SK-N-SH treated with all-trans-retinoic acid at 6 μM for 48 hours (cell line): ENCODE measurements around the gene ABHD4.

Experiments used
- ATAC-seq: fragments of 200-7000 bp; cut with Tn5 transposase; 3 replicates; pipeline ENCODE4 v1.9.1; 2020; ENCODE audit warnings: mild to moderate bottlenecking, moderate library complexity
- ARNTL ChIP-seq: fragments of 450-650 bp; formaldehyde crosslinking; IDR thresholded peaks from 2 replicates; pipeline ENCODE4 v1.5.0; 2020; ENCODE audit warnings: low read depth, mild to moderate bottlenecking, moderate library complexity, borderline replicate concordance
- BACH2 ChIP-seq: fragments of 250-450 bp; sonication (Bioruptor Pico); IDR thresholded peaks from 2 replicates; pipeline ENCODE4 v1.9.0; 2021; ENCODE audit warnings: mild to moderate bottlenecking, borderline replicate concordance
- CREB5 ChIP-seq: fragments of 250-450 bp; sonication (Bioruptor Pico); IDR thresholded peaks from 2 replicates; pipeline ENCODE4 v1.5.1; 2020; ENCODE audit warnings: low read depth, mild to moderate bottlenecking, moderate library complexity
- CSDC2 ChIP-seq: fragments of 250-450 bp; sonication (Bioruptor Pico); IDR thresholded peaks from 2 replicates; pipeline ENCODE4 v1.5.0; 2020; ENCODE audit warnings: mild to moderate bottlenecking, moderate library complexity
- CSRNP3 ChIP-seq: fragments of 250-450 bp; sonication (Bioruptor Pico); IDR thresholded peaks from 2 replicates; pipeline ENCODE4 v1.5.1; 2021; ENCODE audit warnings: mild to moderate bottlenecking, moderate library complexity
- ESRRG ChIP-seq: fragments of 250-450 bp; sonication (Bioruptor Pico); IDR thresholded peaks from 2 replicates; pipeline ENCODE4 v1.6.1; 2021; ENCODE audit warnings: mild to moderate bottlenecking
- GLIS3 ChIP-seq: fragments of 250-450 bp; sonication (Bioruptor Pico); IDR thresholded peaks from 2 replicates; pipeline ENCODE4 v1.5.0; 2020; ENCODE audit warnings: mild to moderate bottlenecking, moderate library complexity
- PATZ1 ChIP-seq: fragments of 250-450 bp; sonication (Bioruptor Pico); IDR thresholded peaks from 2 replicates; pipeline ENCODE4 v1.8.0; 2020; ENCODE audit warnings: mild to moderate bottlenecking, moderate library complexity, borderline replicate concordance
- RARB ChIP-seq: fragments of 250-450 bp; sonication (Bioruptor Pico); IDR thresholded peaks from 2 replicates; pipeline ENCODE4 v1.8.0; 2021; ENCODE audit warnings: mild to moderate bottlenecking, moderate library complexity
- SNAI2 ChIP-seq: fragments of 250-450 bp; sonication (Bioruptor Pico); IDR thresholded peaks from 2 replicates; pipeline ENCODE4 v1.5.0; 2020; ENCODE audit warnings: mild to moderate bottlenecking, moderate library complexity
- TCF4 ChIP-seq: fragments of 250-450 bp; sonication (Bioruptor Pico); IDR thresholded peaks from 2 replicates; pipeline ENCODE4 v1.8.0; 2021; ENCODE audit warnings: mild to moderate bottlenecking, moderate library complexity, borderline replicate concordance
- TOX ChIP-seq: fragments of 250-450 bp; sonication (Bioruptor Pico); IDR thresholded peaks from 2 replicates; pipeline ENCODE4 v1.8.0; 2021; ENCODE audit warnings: mild to moderate bottlenecking, moderate library complexity, borderline replicate concordance
- ZC3H10 ChIP-seq: fragments of 250-450 bp; sonication (Bioruptor Pico); IDR thresholded peaks from 2 replicates; pipeline ENCODE4 v1.5.1; 2021; ENCODE audit warnings: mild to moderate bottlenecking, moderate library complexity
- ZFP3 ChIP-seq: fragments of 250-450 bp; sonication (Bioruptor Pico); IDR thresholded peaks from 2 replicates; pipeline ENCODE4 v1.5.0; 2020; ENCODE audit warnings: mild to moderate bottlenecking, moderate library complexity
- ZFP30 ChIP-seq: fragments of 450-650 bp; formaldehyde crosslinking; IDR thresholded peaks from 2 replicates; pipeline ENCODE4 v1.5.0; 2022; ENCODE audit warnings: mild to moderate bottlenecking, moderate library complexity
- ZNF565 ChIP-seq: fragments of 450-650 bp; formaldehyde crosslinking; conservative IDR thresholded peaks from 2 replicates; pipeline ENCODE4 v1.5.0; 2020; ENCODE audit warnings: low read depth, mild to moderate bottlenecking, moderate library complexity
- ZNF70 ChIP-seq: fragments of 450-650 bp; formaldehyde crosslinking; IDR thresholded peaks from 2 replicates; pipeline ENCODE4 v1.5.0; 2020; ENCODE audit warnings: mild to moderate bottlenecking, moderate library complexity
- ZNF8 ChIP-seq: fragments of 450-650 bp; formaldehyde crosslinking; IDR thresholded peaks from 2 replicates; pipeline ENCODE4 v1.5.0; 2020; ENCODE audit warnings: mild to moderate bottlenecking, moderate library complexity
- TF ChIP-seq, protein P1 (sequence below): fragments of 250-450 bp; sonication (Bioruptor Pico); IDR thresholded peaks from 2 replicates; pipeline ENCODE4 v1.8.0; 2021; ENCODE audit warnings: low read depth, mild to moderate bottlenecking, moderate library complexity, borderline replicate concordance
- TF ChIP-seq, protein P2 (sequence below): fragments of 250-450 bp; sonication (Bioruptor Pico); IDR thresholded peaks from 2 replicates; pipeline ENCODE4 v1.5.0; 2020; ENCODE audit warnings: mild to moderate bottlenecking, moderate library complexity

ABHD4 gene

DNA sequence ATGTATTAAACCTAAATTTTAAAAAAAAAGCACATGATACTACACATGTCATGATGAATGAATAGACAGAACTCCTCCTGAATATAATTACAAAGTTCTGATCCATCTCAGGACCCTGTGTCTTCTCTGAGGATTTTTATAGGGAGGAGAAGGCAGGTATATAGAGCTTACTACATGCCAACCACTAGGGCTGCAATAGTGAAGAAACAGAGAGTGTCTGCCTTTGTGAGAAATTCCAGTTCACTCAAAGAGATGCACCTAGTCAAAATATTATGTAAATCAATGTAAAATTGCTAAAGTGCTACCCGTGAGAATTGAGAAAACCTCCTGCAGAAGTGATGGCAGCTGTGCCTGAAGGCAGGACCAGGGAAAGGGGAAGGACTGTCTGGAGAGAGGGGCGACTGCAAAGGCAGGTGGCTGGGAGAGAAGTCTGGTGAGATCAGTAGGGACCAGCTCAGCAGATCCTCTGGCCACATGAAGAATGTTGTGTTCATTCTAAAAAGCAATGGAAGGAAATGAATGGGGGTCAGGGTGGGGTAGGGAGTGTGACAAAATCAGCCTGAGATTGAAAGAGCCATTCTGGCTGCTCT lies 15.1 kb downstream of the ABHD4 start:
- ATAC-seq = peak; percentile 35; the same call in 2 of the 3 replicates

GRCh38 chr14:22613736-22614239 lies 15.7 kb downstream of the ABHD4 start:
- TF ChIP-seq ZFP3 (CRISPR knock-in tag) (no peak), ZC3H10 (CRISPR knock-in tag) (no peak), ZNF70 (no peak), PATZ1 (CRISPR knock-in tag) (no peak), GLIS3 (CRISPR knock-in tag) (no peak), CSDC2 (CRISPR knock-in tag) (no peak), CSRNP3 (CRISPR knock-in tag) (no peak), BACH2 (no peak), SNAI2 (CRISPR knock-in tag) (no peak), CREB5 (CRISPR knock-in tag) (no peak), TCF4 (no peak), ESRRG (CRISPR knock-in tag) (no peak), ARNTL (CRISPR knock-in tag) (no peak)
- TF ChIP-seq, protein P1, sequence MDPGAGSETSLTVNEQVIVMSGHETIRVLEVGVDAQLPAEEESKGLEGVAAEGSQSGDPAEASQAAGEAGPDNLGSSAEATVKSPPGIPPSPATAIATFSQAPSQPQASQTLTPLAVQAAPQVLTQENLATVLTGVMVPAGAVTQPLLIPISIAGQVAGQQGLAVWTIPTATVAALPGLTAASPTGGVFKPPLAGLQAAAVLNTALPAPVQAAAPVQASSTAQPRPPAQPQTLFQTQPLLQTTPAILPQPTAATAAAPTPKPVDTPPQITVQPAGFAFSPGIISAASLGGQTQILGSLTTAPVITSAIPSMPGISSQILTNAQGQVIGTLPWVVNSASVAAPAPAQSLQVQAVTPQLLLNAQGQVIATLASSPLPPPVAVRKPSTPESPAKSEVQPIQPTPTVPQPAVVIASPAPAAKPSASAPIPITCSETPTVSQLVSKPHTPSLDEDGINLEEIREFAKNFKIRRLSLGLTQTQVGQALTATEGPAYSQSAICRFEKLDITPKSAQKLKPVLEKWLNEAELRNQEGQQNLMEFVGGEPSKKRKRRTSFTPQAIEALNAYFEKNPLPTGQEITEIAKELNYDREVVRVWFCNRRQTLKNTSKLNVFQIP = no peak
- TF ChIP-seq, protein P2, sequence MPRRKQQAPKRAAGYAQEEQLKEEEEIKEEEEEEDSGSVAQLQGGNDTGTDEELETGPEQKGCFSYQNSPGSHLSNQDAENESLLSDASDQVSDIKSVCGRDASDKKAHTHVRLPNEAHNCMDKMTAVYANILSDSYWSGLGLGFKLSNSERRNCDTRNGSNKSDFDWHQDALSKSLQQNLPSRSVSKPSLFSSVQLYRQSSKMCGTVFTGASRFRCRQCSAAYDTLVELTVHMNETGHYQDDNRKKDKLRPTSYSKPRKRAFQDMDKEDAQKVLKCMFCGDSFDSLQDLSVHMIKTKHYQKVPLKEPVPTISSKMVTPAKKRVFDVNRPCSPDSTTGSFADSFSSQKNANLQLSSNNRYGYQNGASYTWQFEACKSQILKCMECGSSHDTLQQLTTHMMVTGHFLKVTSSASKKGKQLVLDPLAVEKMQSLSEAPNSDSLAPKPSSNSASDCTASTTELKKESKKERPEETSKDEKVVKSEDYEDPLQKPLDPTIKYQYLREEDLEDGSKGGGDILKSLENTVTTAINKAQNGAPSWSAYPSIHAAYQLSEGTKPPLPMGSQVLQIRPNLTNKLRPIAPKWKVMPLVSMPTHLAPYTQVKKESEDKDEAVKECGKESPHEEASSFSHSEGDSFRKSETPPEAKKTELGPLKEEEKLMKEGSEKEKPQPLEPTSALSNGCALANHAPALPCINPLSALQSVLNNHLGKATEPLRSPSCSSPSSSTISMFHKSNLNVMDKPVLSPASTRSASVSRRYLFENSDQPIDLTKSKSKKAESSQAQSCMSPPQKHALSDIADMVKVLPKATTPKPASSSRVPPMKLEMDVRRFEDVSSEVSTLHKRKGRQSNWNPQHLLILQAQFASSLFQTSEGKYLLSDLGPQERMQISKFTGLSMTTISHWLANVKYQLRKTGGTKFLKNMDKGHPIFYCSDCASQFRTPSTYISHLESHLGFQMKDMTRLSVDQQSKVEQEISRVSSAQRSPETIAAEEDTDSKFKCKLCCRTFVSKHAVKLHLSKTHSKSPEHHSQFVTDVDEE (CRISPR knock-in tag) = no peak
- ATAC-seq = no peak; the same call in 2 of the 3 replicates

More for the DNA sequence above, 15.1 kb downstream of the ABHD4 start:
- TF ChIP-seq, protein P2 (CRISPR knock-in tag) = no peak
- TF ChIP-seq BACH2 = no peak
- no peak for TF ChIP-seq ZNF8 (CRISPR knock-in tag)
- TF ChIP-seq TOX (CRISPR knock-in tag) = no peak
- no peak for TF ChIP-seq CSRNP3 (CRISPR knock-in tag)
- TF ChIP-seq ZNF565 (CRISPR knock-in tag) = no peak
- no peak for TF ChIP-seq ZFP30 (CRISPR knock-in tag)
- no peak for TF ChIP-seq RARB (CRISPR knock-in tag)
- no peak for TF ChIP-seq ZC3H10 (CRISPR knock-in tag)
